ENCODE results near the gene KIAA1143. TPM values are rescaled to one million over a fixed set of nuclear protein-coding genes. Genes with fewer than 3 reads are reported as not detected.
A peak's percentile ranks its signal among the peaks of the same experiment; 100 is the strongest.

Gene KIAA1143
- total RNA-seq = 16.2 TPM

- DNase-seq (ENCODE audit: low read depth in 2 of 3, low spot score in 2 of 3) = peak; percentile 95 to 97 (median 97)
These were observed at the start of gene KIAA1143, which contains the start of gene KIF15 for GRCh38 chr3:44761424-44762169. Gene KIAA1143 (minus strand): TSS chr3:44761619. CDS start chr3:44761602, 17 bp downstream. Gene KIF15 (plus strand): TSS chr3:44761794. CDS start chr3:44761866, 72 bp downstream.

- DNase-seq (ENCODE audit: low read depth in 2 of 3, low spot score in 2 of 3) = no peak
These were observed 44.5 kb upstream of the KIAA1143 start for GRCh38 chr3:44805960-44806359.

- DNase-seq (ENCODE audit: low read depth in 2 of 3, low spot score in 2 of 3) = no peak
These were observed 41.9 kb upstream of the KIAA1143 start for GRCh38 chr3:44803298-44803697.

DNA sequence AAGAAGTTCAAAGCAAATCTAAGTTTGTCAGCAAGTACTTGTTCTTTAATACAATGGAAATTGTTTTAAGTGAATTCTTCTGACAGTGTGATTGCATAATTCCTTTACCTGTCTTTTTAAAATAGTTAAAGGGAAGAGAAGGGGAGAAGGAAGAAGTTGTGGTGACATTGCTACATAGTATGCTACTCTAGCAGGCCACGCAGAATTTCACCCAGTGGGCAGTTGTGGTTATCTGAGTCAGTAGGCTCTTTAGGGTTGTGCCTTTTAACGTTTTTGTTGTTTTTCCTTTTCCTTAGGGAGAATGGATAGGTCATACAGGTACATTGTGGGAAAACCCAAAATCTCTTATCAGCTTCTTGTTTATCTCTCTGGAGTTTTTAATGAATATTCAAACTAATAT lies 40.6 kb upstream of the KIAA1143 start:
- no peak for DNase-seq (ENCODE audit: low read depth in 2 of 3, low spot score in 2 of 3)

GRCh38 chr3:44795197-44795596 lies 33.8 kb upstream of the KIAA1143 start:
- no peak for DNase-seq (ENCODE audit: low read depth in 2 of 3, low spot score in 2 of 3)

DNA sequence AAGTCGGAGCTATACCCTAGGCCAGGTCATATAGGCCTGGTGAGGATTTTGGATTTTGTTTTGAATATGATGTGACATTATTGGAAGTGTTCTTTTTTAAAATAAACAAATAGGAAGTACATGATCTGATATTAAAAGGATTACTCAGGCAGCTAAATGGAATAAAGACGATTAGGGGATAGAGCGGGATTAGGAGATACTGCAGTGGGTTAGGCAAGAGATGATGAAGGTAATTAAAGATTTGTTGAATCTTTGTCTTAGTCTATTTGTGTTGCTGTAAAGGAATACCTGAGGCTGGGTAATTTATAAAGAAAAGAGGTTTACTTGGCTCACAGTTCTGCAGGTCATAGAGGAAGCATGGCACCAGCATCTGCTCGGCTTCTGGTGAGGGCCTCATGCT lies 21.5 kb upstream of the KIAA1143 start:
- DNase-seq (ENCODE audit: low read depth in 2 of 3, low spot score in 2 of 3) = no peak

GRCh38 chr3:44772099-44772442 lies 10.7 kb upstream of the KIAA1143 start:
- DNase-seq (ENCODE audit: low read depth in 2 of 3, low spot score in 2 of 3) = no peak

DNA sequence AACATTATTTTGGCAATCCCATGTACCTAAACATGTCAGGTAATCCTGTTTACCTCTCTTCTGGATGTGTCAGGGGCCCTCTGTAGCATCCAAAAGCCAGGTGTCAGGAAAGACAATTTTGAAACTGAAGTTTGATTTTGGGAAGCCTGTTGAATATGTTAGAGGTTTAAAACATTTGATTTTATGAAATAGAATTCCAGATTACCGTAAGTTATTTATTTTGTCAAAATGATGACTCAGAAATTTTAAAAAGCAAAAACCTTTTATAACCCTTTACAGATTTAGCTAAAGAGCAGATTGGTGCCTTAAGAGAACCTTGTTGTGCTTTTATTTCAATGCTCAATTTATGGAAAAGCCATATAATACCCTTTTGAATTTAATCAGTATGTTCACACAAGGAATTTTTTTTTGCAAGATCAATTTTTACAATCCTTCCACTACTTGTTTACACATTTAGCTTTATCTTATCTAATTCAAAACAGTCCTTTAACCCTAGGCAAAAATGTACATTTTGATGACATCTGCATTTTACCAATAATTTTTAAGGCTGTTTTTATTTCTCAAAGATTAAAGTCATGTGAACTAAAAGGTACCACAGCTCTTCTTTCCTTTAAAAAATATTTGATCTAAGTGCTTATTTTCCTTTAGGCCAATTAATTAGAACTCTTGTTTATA lies 10.1 kb upstream of the KIAA1143 start:
- no peak for DNase-seq (ENCODE audit: low read depth in 2 of 3, low spot score in 2 of 3)

GRCh38 chr3:44764248-44764647 lies 2.8 kb upstream of the KIAA1143 start:
- no peak for DNase-seq (ENCODE audit: low read depth in 2 of 3, low spot score in 2 of 3)

- no peak for DNase-seq (ENCODE audit: low read depth in 2 of 3, low spot score in 2 of 3)
These were observed 1.3 kb upstream of the KIAA1143 start for GRCh38 chr3:44762690-44763089.

DNA sequence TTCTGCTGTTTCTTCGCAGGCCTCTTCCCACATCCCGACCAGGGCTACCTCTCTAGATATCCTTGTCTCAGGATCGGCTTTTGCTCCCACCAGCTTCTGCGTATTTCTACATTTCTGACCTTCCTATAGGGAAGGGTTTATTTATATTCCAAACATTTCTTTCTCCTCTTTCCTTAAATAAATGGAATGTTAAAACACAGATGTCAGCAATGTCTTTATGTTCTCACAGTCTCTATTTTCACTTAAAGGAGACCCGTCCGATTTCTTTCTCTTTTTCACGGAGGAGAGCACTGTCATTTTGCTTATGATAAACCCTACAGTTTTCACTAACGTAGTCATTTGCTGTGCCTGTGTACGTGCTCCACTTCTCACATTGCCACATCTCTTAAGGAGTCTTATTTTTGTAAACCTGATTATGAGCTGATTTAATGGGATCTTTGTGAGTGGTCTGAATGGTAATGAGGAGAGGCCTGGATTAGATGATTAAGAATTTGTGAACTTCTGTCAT lies 805 bp upstream of the KIAA1143 start:
- DNase-seq (ENCODE audit: low read depth in 2 of 3, low spot score in 2 of 3) = no peak

DNA sequence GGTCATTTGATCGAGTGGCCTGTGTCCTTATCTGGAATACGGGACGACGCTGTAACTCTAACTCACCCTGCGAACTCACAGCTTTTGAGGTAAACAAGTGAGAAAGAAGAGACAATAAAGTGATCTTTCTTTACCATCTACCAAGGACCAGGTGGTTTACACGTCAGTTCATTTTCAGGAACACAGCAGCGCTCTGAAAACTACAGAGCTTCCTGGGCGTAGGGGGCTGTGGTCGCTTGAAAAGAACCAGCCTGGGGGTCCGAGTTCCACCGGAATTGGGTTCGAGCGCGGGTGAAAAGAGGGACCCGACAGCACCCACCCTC lies 357 bp downstream of the KIAA1143 start:
- DNase-seq (ENCODE audit: low read depth in 2 of 3, low spot score in 2 of 3) = no peak

GRCh38 chr3:44734646-44735168 lies 26.7 kb downstream of the KIAA1143 start:
- DNase-seq (ENCODE audit: low read depth in 2 of 3, low spot score in 2 of 3) = no peak

DNA sequence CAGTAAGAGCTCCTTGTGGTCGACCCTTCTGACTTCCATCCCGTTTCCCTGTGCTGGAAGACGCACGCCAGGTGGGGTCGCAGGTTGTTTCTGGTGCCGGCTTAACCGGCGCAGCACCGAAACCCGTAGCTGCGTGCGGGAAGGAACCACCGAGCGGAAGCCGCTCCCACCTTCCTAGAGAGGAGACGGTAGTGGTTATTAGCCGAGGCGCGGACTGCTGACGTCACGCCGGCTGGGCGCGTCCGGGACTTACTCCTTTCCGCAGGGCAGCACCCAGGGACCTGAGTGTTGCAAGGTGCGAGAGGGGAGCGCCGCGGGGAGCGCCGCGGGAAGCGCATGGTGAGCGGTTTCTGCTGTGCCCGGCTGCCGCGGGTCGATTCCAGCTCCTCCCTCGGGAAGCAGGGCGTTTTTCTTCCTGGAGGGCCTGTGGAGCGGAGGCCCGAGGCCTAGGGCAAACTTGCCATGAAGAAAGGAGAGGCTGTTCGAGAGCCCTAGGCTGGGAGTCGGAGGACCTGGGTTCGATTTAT lies 32.0 kb downstream of the KIAA1143 start, which contains the start of gene ZNF501:
ZNF501 (plus strand) TSS at position 252 of the 527 bp plus-strand sequence. CDS start 4,787 bp downstream, outside the sequence.
- DNase-seq (ENCODE audit: low read depth in 2 of 3, low spot score in 2 of 3) = peak; percentile 54 to 90 (median 90)

DNA sequence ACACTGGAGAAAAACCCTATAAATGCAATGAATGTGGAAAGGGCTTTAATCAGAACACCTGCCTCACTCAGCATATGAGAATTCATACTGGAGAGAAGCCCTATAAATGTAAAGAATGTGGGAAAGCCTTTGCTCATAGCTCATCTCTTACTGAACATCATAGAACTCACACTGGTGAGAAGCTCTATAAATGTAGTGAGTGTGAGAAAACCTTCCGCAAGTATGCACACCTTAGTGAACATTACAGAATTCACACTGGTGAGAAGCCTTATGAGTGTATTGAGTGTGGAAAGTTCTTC lies 39.4 kb downstream of the KIAA1143 start:
- no peak for DNase-seq (ENCODE audit: low read depth in 2 of 3, low spot score in 2 of 3)

DNA sequence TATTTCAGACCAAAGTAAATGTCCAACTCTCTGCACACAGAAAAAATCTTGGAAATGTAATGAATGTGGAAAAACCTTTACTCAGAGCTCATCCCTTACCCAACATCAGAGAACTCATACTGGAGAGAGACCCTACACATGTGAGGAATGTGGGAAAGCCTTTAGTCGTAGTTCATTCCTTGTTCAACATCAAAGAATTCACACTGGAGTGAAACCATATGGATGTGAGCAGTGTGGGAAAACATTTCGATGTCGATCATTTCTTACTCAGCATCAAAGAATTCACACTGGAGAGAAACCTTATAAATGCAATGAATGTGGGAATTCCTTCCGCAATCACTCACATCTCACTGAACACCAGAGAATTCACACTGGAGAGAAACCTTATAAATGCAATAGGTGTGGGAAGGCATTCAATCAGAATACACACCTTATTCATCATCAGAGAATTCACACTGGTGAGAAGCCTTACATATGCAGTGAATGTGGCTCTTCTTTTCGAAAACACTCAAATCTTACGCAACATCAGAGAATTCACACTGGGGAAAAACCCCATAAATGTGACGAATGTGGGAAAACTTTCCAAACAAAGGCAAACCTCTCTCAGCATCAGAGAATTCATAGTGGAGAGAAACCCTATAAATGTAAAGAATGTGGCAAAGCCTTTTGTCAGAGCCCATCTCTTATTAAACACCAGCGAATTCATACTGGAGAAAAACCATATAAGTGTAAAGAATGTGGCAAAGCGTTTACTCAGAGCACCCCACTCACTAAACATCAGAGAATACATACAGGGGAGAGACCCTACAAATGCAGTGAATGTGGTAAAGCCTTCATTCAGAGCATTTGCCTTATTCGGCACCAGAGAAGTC lies 40.0 kb downstream of the KIAA1143 start:
- peak in 1 of 3 donors; percentile 9 for DNase-seq (ENCODE audit: low read depth in 2 of 3, low spot score in 2 of 3)

- DNase-seq (ENCODE audit: low read depth in 2 of 3, low spot score in 2 of 3) = peak; percentile 23 to 90 (median 87)
These were observed 48.9 kb downstream of the KIAA1143 start, which contains the start of gene ZNF502 for GRCh38 chr3:44712455-44713075. Gene ZNF502 (plus strand): TSS chr3:44712660. CDS start chr3:44720262, 7,602 bp downstream.
